Liver (tissue), 3 donors: ENCODE measurements around the gene PPP6C.

Experiments
- CTCF ChIP-seq: fragments of 150-350 bp; IDR thresholded peaks from 2 replicates; pipeline ENCODE4 v1.5.1; 2017; ENCODE audit warnings: improper control_type of control experiment, low read depth, low read length; ENCODE audit not compliant: missing input control
- EGR1 ChIP-seq, 2 donors: IDR thresholded peaks; 2 replicates each; pipeline ENCODE4 v1.6.1; 2016 to 2018; ENCODE audit warnings: antibody characterized with exemption in 2 of 2, low read depth in 2 of 2
- FOXA1 ChIP-seq: IDR thresholded peaks from 2 replicates; pipeline ENCODE4 v1.6.1; 2016; ENCODE audit warnings: antibody characterized with exemption
- FOXA2 ChIP-seq: IDR thresholded peaks from 2 replicates; pipeline ENCODE4 v1.6.1; 2016; ENCODE audit warnings: antibody characterized with exemption
- GABPA ChIP-seq, 2 donors: IDR thresholded peaks in 1 of 2; conservative IDR thresholded peaks in 1 of 2; 2 replicates each; pipeline ENCODE4 v1.6.1; 2016; ENCODE audit warnings: antibody characterized with exemption in 2 of 2, mild to moderate bottlenecking in 1 of 2, moderate library complexity in 1 of 2
- JUND ChIP-seq, 2 donors: IDR thresholded peaks; 2 replicates each; pipeline ENCODE4 v1.6.1; 2016; ENCODE audit warnings: antibody characterized with exemption in 2 of 2
- RXRA ChIP-seq, 2 donors: IDR thresholded peaks; 2 replicates each; pipeline ENCODE4 v1.6.1; 2017 to 2018; ENCODE audit warnings: antibody characterized with exemption in 2 of 2, mild to moderate bottlenecking in 1 of 2
- TAF1 ChIP-seq: conservative IDR thresholded peaks from 2 replicates; pipeline ENCODE4 v1.6.1; 2016; ENCODE audit warnings: antibody characterized with exemption, mild to moderate bottlenecking
- YY1 ChIP-seq: IDR thresholded peaks from 2 replicates; pipeline ENCODE4 v1.6.1; 2016; ENCODE audit warnings: antibody characterized with exemption, mild to moderate bottlenecking
- TF ChIP-seq, protein P1 (sequence below): IDR thresholded peaks from 2 replicates; pipeline ENCODE4 v1.6.1; 2016; ENCODE audit warnings: antibody characterized with exemption, mild to moderate bottlenecking
- donor health status: healthy.
- donor health status: healthy.

- TF ChIP-seq, protein P1, sequence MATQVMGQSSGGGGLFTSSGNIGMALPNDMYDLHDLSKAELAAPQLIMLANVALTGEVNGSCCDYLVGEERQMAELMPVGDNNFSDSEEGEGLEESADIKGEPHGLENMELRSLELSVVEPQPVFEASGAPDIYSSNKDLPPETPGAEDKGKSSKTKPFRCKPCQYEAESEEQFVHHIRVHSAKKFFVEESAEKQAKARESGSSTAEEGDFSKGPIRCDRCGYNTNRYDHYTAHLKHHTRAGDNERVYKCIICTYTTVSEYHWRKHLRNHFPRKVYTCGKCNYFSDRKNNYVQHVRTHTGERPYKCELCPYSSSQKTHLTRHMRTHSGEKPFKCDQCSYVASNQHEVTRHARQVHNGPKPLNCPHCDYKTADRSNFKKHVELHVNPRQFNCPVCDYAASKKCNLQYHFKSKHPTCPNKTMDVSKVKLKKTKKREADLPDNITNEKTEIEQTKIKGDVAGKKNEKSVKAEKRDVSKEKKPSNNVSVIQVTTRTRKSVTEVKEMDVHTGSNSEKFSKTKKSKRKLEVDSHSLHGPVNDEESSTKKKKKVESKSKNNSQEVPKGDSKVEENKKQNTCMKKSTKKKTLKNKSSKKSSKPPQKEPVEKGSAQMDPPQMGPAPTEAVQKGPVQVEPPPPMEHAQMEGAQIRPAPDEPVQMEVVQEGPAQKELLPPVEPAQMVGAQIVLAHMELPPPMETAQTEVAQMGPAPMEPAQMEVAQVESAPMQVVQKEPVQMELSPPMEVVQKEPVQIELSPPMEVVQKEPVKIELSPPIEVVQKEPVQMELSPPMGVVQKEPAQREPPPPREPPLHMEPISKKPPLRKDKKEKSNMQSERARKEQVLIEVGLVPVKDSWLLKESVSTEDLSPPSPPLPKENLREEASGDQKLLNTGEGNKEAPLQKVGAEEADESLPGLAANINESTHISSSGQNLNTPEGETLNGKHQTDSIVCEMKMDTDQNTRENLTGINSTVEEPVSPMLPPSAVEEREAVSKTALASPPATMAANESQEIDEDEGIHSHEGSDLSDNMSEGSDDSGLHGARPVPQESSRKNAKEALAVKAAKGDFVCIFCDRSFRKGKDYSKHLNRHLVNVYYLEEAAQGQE = no peak
- no peak for TF ChIP-seq CTCF
- TF ChIP-seq GABPA (IDR thresholded peaks at IDR 0.05 in 1 of 2, conservative IDR thresholded peaks at IDR 0.05 in 1 of 2) = no peak
- no peak for TF ChIP-seq YY1
- no peak for TF ChIP-seq FOXA1
- no peak for TF ChIP-seq EGR1 (IDR thresholded peaks at IDR 0.05; ENCODE audit: low read depth in 2 of 2)
- no peak for TF ChIP-seq JUND (IDR thresholded peaks at IDR 0.05)
- no peak for TF ChIP-seq RXRA (IDR thresholded peaks at IDR 0.05)
- TF ChIP-seq FOXA2 = no peak
- TF ChIP-seq TAF1 = no peak
Observed at GRCh38 chr9:125131778-125132177, 57.8 kb downstream of the PPP6C start.
